ENCODE results near the gene BCL11B. TPM values are rescaled to one million over a fixed set of nuclear protein-coding genes. Genes with fewer than 3 reads are reported as not detected.
A peak's percentile ranks its signal among the peaks of the same experiment; 100 is the strongest.

The BCL11B gene
- total and polyA plus RNA-seq, 2 donors from 2014 or later = 0.13 to 3.3 TPM

DNA sequence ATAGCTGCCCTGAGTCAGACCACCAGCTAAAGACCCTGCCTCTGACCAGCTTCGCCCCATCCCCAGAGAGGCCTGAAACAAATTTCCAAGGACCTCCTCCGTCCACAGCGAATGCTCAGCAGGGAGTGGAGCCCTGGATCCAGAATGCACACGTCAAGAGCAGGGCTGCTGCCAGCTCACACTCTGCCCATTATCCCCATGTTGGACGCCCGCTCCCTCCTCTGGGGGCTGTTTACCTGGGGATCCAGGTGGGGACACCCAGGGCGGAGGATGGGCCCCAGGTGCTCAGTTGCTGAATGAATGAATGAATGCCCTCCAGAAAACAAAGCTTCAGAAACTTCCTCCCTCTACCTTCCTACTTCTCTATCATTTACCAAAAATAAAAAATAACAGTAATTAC lies 18.1 kb downstream of the BCL11B start:
- no peak overlapping the region for H3K27ac ChIP-seq (ENCODE audit: low read depth in 2 of 2, low read length in 2 of 2)
- no peak overlapping the region for H3K9ac ChIP-seq (ENCODE audit: low read length in 3 of 3)
- intact Hi-C loops (cut with DNase I) = no loop called here
- TF ChIP-seq CTCF (IDR thresholded peaks at IDR 0.05; ENCODE audit: borderline replicate concordance, extremely low read depth, insufficient read depth) = no peak
- no peak for FAIRE-seq
- H3K27me3 ChIP-seq (ENCODE audit: control insufficient read depth, insufficient read depth, low read length) = peaks cover 2% of the 10 kb centered on the region
- DNase-seq = no peak
- peaks cover 0 to 2% (median 0%) of the 10 kb centered on the region in 3 donors for H3K4me1 ChIP-seq (ENCODE audit: control insufficient read depth in 2 of 3, insufficient read depth in 2 of 3, low read depth in 1 of 3, low read length in 3 of 3)
- H3K4me3 ChIP-seq (ENCODE audit: low read length in 3 of 3) = no peak overlapping the region
- H3K9me3 ChIP-seq (ENCODE audit: control insufficient read depth in 2 of 3, insufficient read depth in 1 of 3, low read length in 3 of 3) = no peaks in the 10 kb centered on the region
- no peaks in the 10 kb centered on the region for H3K36me3 ChIP-seq (ENCODE audit: control insufficient read depth in 2 of 3, insufficient read depth in 3 of 3, low read length in 3 of 3)

DNA sequence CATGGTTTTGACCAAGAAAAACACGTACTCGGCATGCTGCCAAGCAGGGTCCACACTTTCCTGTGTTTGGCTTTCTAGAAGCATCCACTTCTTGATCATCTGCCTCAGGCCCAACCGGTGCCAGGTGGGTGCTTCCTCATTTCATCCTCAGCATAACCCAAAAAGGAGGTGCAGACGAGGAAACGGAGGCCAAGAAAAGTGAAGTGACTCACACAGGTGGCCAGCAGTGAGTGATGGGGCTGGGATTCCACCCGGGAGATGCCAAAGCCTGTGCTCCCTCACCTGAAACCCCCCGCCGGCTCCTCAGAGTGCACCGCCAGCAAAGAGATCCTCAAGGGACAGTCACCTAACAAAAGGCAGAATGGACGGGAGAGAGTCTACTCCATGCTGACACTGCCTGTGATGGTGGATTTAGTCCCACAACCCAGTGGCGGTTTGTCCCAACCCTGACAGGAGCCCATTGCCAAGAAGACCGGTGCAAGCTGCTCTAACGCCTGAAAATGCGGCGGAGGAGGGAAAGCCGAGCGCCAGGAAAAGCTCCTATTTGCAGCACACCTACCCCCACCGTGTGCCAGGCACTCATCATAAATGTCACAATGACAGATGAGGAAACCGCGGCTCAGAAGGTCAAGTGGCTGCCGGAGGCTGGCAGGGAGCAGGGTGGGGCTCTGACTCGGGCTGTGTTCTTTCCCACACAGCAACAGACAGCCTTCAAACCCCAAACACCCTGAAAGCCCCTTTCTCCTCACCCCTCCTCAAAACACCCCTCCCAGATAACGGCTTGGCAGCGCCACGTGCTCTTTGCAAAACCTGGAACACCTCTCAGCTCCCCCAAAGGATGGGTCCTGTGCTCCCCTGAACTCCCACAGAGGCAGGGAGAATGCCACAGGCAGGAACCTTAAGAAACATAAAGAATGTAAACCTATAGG lies 18.8 kb downstream of the BCL11B start:
- DNase-seq = peak in 1 of 5 donors; percentile 42
- no peak overlapping the region for H3K27ac ChIP-seq (ENCODE audit: low read depth in 2 of 2, low read length in 2 of 2)

DNA sequence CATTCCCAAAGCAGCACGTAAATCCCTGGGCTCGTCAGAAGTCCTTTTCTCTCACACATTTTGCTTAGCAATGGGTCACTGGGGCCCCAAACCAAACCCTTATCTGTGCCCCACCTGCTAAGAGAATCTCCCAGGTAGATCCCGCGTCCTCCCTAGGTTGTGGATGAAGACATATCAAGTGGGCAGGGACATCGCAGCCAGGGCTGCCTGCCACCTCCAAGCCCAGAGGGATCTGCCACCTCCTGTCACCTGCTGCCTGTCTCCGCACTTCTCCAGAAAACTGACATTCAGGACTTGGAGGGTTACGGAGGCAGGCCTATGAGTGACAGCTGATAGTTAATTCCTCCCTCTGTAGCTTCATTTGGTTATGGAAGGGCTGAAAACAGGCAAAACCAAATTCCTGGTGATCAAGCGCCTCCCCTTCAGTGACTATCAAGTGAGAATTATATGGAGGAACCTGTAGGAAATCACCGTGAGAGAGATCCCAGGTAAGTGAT lies 19.5 kb downstream of the BCL11B start:
- H3K4me3 ChIP-seq (ENCODE audit: low read length in 3 of 3) = no peak overlapping the region
- FAIRE-seq (no peak), DNase-seq (peak in 1 of 5 donors; percentile 55)
- H3K4me1 ChIP-seq (ENCODE audit: control insufficient read depth in 2 of 3, insufficient read depth in 2 of 3, low read depth in 1 of 3, low read length in 3 of 3) = no peaks in the 10 kb centered on the region
- intact Hi-C loops (cut with DNase I) = no loop called here
- peaks cover 2% of the 10 kb centered on the region for H3K27me3 ChIP-seq (ENCODE audit: control insufficient read depth, insufficient read depth, low read length)
- no peak for TF ChIP-seq CTCF (IDR thresholded peaks at IDR 0.05; ENCODE audit: borderline replicate concordance, extremely low read depth, insufficient read depth)
- no peaks in the 10 kb centered on the region for H3K9me3 ChIP-seq (ENCODE audit: control insufficient read depth in 2 of 3, insufficient read depth in 1 of 3, low read length in 3 of 3)
- no peak overlapping the region for H3K9ac ChIP-seq (ENCODE audit: low read length in 3 of 3)
- no peaks in the 10 kb centered on the region for H3K36me3 ChIP-seq (ENCODE audit: control insufficient read depth in 2 of 3, insufficient read depth in 3 of 3, low read length in 3 of 3)
- no peak overlapping the region for H3K27ac ChIP-seq (ENCODE audit: low read depth in 2 of 2, low read length in 2 of 2)

More for the DNA sequence above, 18.8 kb downstream of the BCL11B start:
- no peak for TF ChIP-seq CTCF (IDR thresholded peaks at IDR 0.05; ENCODE audit: borderline replicate concordance, extremely low read depth, insufficient read depth)
- Histone ChIP-seq H3K4me1 (ENCODE audit: control insufficient read depth in 2 of 3, insufficient read depth in 2 of 3, low read depth in 1 of 3, low read length in 3 of 3) (peaks cover 0 to 2% (median 0%) of the 10 kb centered on the region in 3 donors), H3K36me3 (ENCODE audit: control insufficient read depth in 2 of 3, insufficient read depth in 3 of 3, low read length in 3 of 3) (no peaks in the 10 kb centered on the region), H3K4me3 (ENCODE audit: low read length in 3 of 3) (no peak overlapping the region), H3K9ac (ENCODE audit: low read length in 3 of 3) (no peak overlapping the region), H3K27me3 (ENCODE audit: control insufficient read depth, insufficient read depth, low read length) (peaks cover 2% of the 10 kb centered on the region), H3K9me3 (ENCODE audit: control insufficient read depth in 2 of 3, insufficient read depth in 1 of 3, low read length in 3 of 3) (no peaks in the 10 kb centered on the region)
- intact Hi-C loops (cut with DNase I) = no loop called here
- no peak for FAIRE-seq
